ENCODE data around the gene CHRNA9. TPM values are rescaled to one million over a fixed set of nuclear protein-coding genes. Genes with fewer than 3 reads are reported as not detected.

Gene CHRNA9
- total RNA-seq, 2 donors from 2014 or later: not detected

- no peaks in the 10 kb centered on the region for H3K27me3 Mint-ChIP-seq (ENCODE audit: low read depth)
- ATAC-seq (replicated peaks in 1 of 2): peak; percentile 72 to 73
- peaks cover 80% of the 10 kb centered on the region for H3K4me1 Mint-ChIP-seq (ENCODE audit: low read depth)
- no peaks in the 10 kb centered on the region for H3K9me3 Mint-ChIP-seq
- peak overlapping the region; percentile 94 to 99 for H3K4me3 Mint-ChIP-seq
- peak; percentile 64 to 71 for DNase-seq
- peak overlapping the region; percentile 100 for H3K27ac Mint-ChIP-seq
- H3K36me3 Mint-ChIP-seq (ENCODE audit: insufficient read depth in 2 of 2): no peaks in the 10 kb centered on the region
Measured at GRCh38 chr4:40316782-40317635, 18.1 kb upstream of the CHRNA9 start.

GRCh38 chr4:40317916-40318658 is 17.0 kb upstream of the CHRNA9 start:
- Mint-ChIP-seq H3K27me3 (ENCODE audit: low read depth) (no peaks in the 10 kb centered on the region), H3K9me3 (no peaks in the 10 kb centered on the region), H3K4me3 (peak overlapping the region; percentile 43 to 53), H3K4me1 (ENCODE audit: low read depth) (peaks cover 77% of the 10 kb centered on the region), H3K36me3 (ENCODE audit: insufficient read depth in 2 of 2) (no peaks in the 10 kb centered on the region), H3K27ac (no peak overlapping the region)
- ATAC-seq (replicated peaks in 1 of 2) (no peak), DNase-seq (no peak)

- Mint-ChIP-seq H3K27ac (no peak overlapping the region), H3K27me3 (ENCODE audit: low read depth) (no peaks in the 10 kb centered on the region), H3K36me3 (ENCODE audit: insufficient read depth in 2 of 2) (no peaks in the 10 kb centered on the region), H3K9me3 (no peaks in the 10 kb centered on the region), H3K4me3 (peak overlapping the region in 1 of 2 donors; percentile 31), H3K4me1 (ENCODE audit: low read depth) (peaks cover 58% of the 10 kb centered on the region)
- DNase-seq (no peak), ATAC-seq (replicated peaks in 1 of 2) (no peak)
Measured at GRCh38 chr4:40321574-40322275, 13.4 kb upstream of the CHRNA9 start.

GRCh38 chr4:40322811-40323210 is 12.3 kb upstream of the CHRNA9 start:
- Mint-ChIP-seq H3K9me3 (no peaks in the 10 kb centered on the region), H3K4me3 (no peak overlapping the region), H3K36me3 (ENCODE audit: insufficient read depth in 2 of 2) (no peaks in the 10 kb centered on the region), H3K27me3 (ENCODE audit: low read depth) (no peaks in the 10 kb centered on the region), H3K4me1 (ENCODE audit: low read depth) (peaks cover 47% of the 10 kb centered on the region), H3K27ac (no peak overlapping the region)
- ATAC-seq (replicated peaks in 1 of 2) (no peak), DNase-seq (no peak)

GRCh38 chr4:40323866-40324265 is 11.3 kb upstream of the CHRNA9 start:
- DNase-seq: no peak
- Mint-ChIP-seq H3K9me3 (no peaks in the 10 kb centered on the region), H3K36me3 (ENCODE audit: insufficient read depth in 2 of 2) (no peaks in the 10 kb centered on the region), H3K27me3 (ENCODE audit: low read depth) (no peaks in the 10 kb centered on the region), H3K4me1 (ENCODE audit: low read depth) (peaks cover 38% of the 10 kb centered on the region), H3K4me3 (no peak overlapping the region), H3K27ac (no peak overlapping the region)
- peak; percentile 30 to 37 for ATAC-seq (replicated peaks in 1 of 2)

- Mint-ChIP-seq H3K36me3 (ENCODE audit: insufficient read depth in 2 of 2) (no peaks in the 10 kb centered on the region), H3K4me1 (ENCODE audit: low read depth) (peaks cover 33% of the 10 kb centered on the region), H3K27ac (no peak overlapping the region), H3K4me3 (no peak overlapping the region), H3K27me3 (ENCODE audit: low read depth) (no peaks in the 10 kb centered on the region), H3K9me3 (no peaks in the 10 kb centered on the region)
- DNase-seq (peak; percentile 67 to 71), ATAC-seq (replicated peaks in 1 of 2) (peak; percentile 98 to 99)
Measured at GRCh38 chr4:40325406-40326019, 9.6 kb upstream of the CHRNA9 start.

GRCh38 chr4:40327340-40327739 is 7.8 kb upstream of the CHRNA9 start:
- Mint-ChIP-seq H3K4me3 (no peak overlapping the region), H3K27me3 (ENCODE audit: low read depth) (no peaks in the 10 kb centered on the region)

GRCh38 chr4:40328383-40328782 is 6.8 kb upstream of the CHRNA9 start:
- H3K27me3 Mint-ChIP-seq (ENCODE audit: low read depth): peaks cover 3% of the 10 kb centered on the region
- H3K27ac Mint-ChIP-seq: no peak overlapping the region

More at GRCh38 chr4:40327340-40327739, 7.8 kb upstream of the CHRNA9 start:
- no peaks in the 10 kb centered on the region for H3K36me3 Mint-ChIP-seq (ENCODE audit: insufficient read depth in 2 of 2)
- peaks cover 18% of the 10 kb centered on the region for H3K4me1 Mint-ChIP-seq (ENCODE audit: low read depth)
- DNase-seq (no peak), ATAC-seq (replicated peaks in 1 of 2) (no peak)
- no peak overlapping the region for H3K27ac Mint-ChIP-seq
- no peaks in the 10 kb centered on the region for H3K9me3 Mint-ChIP-seq

GRCh38 chr4:40329805-40330204 is 5.3 kb upstream of the CHRNA9 start:
- DNase-seq: no peak
- peaks cover 8% of the 10 kb centered on the region for H3K27me3 Mint-ChIP-seq (ENCODE audit: low read depth)
- no peaks in the 10 kb centered on the region for H3K36me3 Mint-ChIP-seq (ENCODE audit: insufficient read depth in 2 of 2)
- ATAC-seq (replicated peaks in 1 of 2): no peak
- H3K27ac Mint-ChIP-seq: no peak overlapping the region
- H3K9me3 Mint-ChIP-seq: no peaks in the 10 kb centered on the region
- H3K4me1 Mint-ChIP-seq (ENCODE audit: low read depth): peaks cover 13% of the 10 kb centered on the region
- H3K4me3 Mint-ChIP-seq: no peak overlapping the region

More at GRCh38 chr4:40328383-40328782, 6.8 kb upstream of the CHRNA9 start:
- H3K4me1 Mint-ChIP-seq (ENCODE audit: low read depth): peaks cover 14% of the 10 kb centered on the region
- ATAC-seq (replicated peaks in 1 of 2): no peak
- H3K4me3 Mint-ChIP-seq: no peak overlapping the region
- no peaks in the 10 kb centered on the region for H3K36me3 Mint-ChIP-seq (ENCODE audit: insufficient read depth in 2 of 2)
- no peaks in the 10 kb centered on the region for H3K9me3 Mint-ChIP-seq
- DNase-seq: no peak

- DNase-seq (no peak), ATAC-seq (replicated peaks in 1 of 2) (no peak)
- H3K27me3 Mint-ChIP-seq (ENCODE audit: low read depth): peaks cover 8% of the 10 kb centered on the region
- no peaks in the 10 kb centered on the region for H3K36me3 Mint-ChIP-seq (ENCODE audit: insufficient read depth in 2 of 2)
- H3K27ac Mint-ChIP-seq: no peak overlapping the region
- no peak overlapping the region for H3K4me3 Mint-ChIP-seq
- no peaks in the 10 kb centered on the region for H3K9me3 Mint-ChIP-seq
- H3K4me1 Mint-ChIP-seq (ENCODE audit: low read depth): peaks cover 6% of the 10 kb centered on the region
Measured at GRCh38 chr4:40330536-40330935, 4.6 kb upstream of the CHRNA9 start.

GRCh38 chr4:40331101-40331745 is 3.9 kb upstream of the CHRNA9 start:
- Mint-ChIP-seq H3K4me1 (ENCODE audit: low read depth) (peaks cover 4% of the 10 kb centered on the region), H3K4me3 (no peak overlapping the region), H3K36me3 (ENCODE audit: insufficient read depth in 2 of 2) (no peaks in the 10 kb centered on the region), H3K27me3 (ENCODE audit: low read depth) (peaks cover 8% of the 10 kb centered on the region), H3K9me3 (no peaks in the 10 kb centered on the region), H3K27ac (no peak overlapping the region)
- no peak for ATAC-seq (replicated peaks in 1 of 2)
- no peak for DNase-seq

GRCh38 chr4:40331961-40332360 is 3.2 kb upstream of the CHRNA9 start:
- H3K36me3 Mint-ChIP-seq (ENCODE audit: insufficient read depth in 2 of 2): no peaks in the 10 kb centered on the region
- no peaks in the 10 kb centered on the region for H3K9me3 Mint-ChIP-seq
- H3K27me3 Mint-ChIP-seq (ENCODE audit: low read depth): peaks cover 8% of the 10 kb centered on the region
- ATAC-seq (replicated peaks in 1 of 2) (no peak), DNase-seq (no peak)
- peaks cover 4% of the 10 kb centered on the region for H3K4me1 Mint-ChIP-seq (ENCODE audit: low read depth)
- no peak overlapping the region for H3K27ac Mint-ChIP-seq
- no peak overlapping the region for H3K4me3 Mint-ChIP-seq
